Astrocyte (in vitro differentiated cells and primary cell): ENCODE results near the gene SLC18B1.

Source experiments
- EZH2 ChIP-seq: IDR thresholded peaks from 2 replicates; pipeline ENCODE4 v1.6.1; 2012; ENCODE audit warnings: mild to moderate bottlenecking, low read length, inconsistent platforms; ENCODE audit not compliant: insufficient read depth
- TF ChIP-seq, protein P1 (sequence below): IDR thresholded peaks from 2 replicates; pipeline ENCODE4 v1.5.1; 2011; ENCODE audit warnings: low read depth, mild to moderate bottlenecking, inconsistent platforms, low read length, moderate library complexity; ENCODE audit not compliant: insufficient read depth

DNA sequence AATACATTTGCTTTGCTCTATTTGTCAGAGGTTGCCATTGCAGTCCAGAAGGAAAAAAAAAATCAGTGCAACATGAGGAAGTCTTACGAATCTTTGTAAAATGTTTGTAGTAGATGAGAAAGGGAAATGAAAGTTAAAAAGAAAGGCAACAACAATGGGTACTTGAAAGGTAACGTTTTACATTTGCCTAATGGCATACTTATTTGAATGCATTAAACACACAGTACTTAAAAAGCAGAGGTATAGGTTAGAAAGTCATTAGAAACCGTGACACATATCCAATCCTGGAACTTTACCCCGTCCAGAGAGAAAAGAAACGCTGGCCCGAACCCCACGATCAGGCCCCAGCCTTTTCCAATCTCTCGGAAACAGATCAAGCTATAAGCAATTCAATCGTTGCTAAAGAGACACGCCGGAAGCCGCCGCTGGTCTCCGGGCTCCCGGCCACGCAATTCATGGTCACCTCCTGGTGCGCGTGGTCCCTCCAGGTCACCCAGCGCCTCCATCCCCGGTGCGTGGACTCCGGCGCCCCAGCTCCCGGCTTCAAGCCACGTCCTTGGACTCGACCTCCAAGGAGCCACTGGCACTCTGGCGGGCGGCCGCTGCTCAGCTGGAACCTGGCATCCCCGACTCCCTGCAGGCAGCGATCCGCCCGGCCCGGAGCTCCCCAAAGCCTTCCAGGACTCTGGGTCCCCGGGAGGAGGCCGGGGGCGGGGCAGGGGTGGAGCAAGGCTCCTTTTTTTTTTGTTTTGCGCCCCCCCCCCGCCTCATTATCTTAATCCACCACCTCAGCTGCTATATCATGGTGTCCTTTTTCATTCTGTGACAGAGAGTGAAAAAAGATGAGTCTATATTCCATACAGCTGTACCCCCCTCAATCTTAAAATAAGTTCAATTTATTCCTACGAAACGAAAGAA is at the start of gene SLC18B1:
- TF ChIP-seq EZH2, result no peak
- TF ChIP-seq, protein P1, sequence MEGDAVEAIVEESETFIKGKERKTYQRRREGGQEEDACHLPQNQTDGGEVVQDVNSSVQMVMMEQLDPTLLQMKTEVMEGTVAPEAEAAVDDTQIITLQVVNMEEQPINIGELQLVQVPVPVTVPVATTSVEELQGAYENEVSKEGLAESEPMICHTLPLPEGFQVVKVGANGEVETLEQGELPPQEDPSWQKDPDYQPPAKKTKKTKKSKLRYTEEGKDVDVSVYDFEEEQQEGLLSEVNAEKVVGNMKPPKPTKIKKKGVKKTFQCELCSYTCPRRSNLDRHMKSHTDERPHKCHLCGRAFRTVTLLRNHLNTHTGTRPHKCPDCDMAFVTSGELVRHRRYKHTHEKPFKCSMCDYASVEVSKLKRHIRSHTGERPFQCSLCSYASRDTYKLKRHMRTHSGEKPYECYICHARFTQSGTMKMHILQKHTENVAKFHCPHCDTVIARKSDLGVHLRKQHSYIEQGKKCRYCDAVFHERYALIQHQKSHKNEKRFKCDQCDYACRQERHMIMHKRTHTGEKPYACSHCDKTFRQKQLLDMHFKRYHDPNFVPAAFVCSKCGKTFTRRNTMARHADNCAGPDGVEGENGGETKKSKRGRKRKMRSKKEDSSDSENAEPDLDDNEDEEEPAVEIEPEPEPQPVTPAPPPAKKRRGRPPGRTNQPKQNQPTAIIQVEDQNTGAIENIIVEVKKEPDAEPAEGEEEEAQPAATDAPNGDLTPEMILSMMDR, result no peak
